Skeletal muscle satellite cell (primary cell): ENCODE data around the gene FZD2. TPM values are rescaled to one million over a fixed set of nuclear protein-coding genes. Genes with fewer than 3 reads are reported as not detected.
"Not testable (repeated sequence)": the region's sequence is repeated elsewhere in the genome, so short reads cannot be mapped to it uniquely, and the experiment has no call there.

Experiments
- H3K27me3 ChIP-seq: 2 replicates; pipeline ENCODE4 v1.7.0; 2013; ENCODE audit warnings: low read length; ENCODE audit not compliant: control insufficient read depth, insufficient read depth
- H3K36me3 ChIP-seq: 2 replicates; pipeline ENCODE4 v1.7.0; 2013; ENCODE audit warnings: mild to moderate bottlenecking, control low read depth, low read length; ENCODE audit not compliant: insufficient read depth
- H3K4me1 ChIP-seq: 2 replicates; pipeline ENCODE4 v1.7.0; 2013; ENCODE audit warnings: low read length; ENCODE audit not compliant: control insufficient read depth, insufficient read depth
- H3K4me2 ChIP-seq: 2 replicates; pipeline ENCODE4 v1.7.0; 2013; ENCODE audit warnings: mild to moderate bottlenecking, low read length
- H3K4me3 ChIP-seq: 2 replicates; pipeline ENCODE4 v1.7.0; 2013; ENCODE audit warnings: low read length
- H3K9ac ChIP-seq: 2 replicates; pipeline ENCODE4 v1.7.0; 2013; ENCODE audit warnings: mild to moderate bottlenecking, low read depth, low read length, moderate library complexity
- H3K9me3 ChIP-seq: replicated peaks from 2 replicates; pipeline ENCODE4 v1.7.0; 2013; ENCODE audit warnings: mild to moderate bottlenecking, control low read depth, low read length
- total RNA-seq: library from RNA; depleted of rRNA; stranded (reverse); fragments of >200 nt; gene quantifications from 2 replicates; pipeline ENCODE4 v1.2.3, GENCODE V29; 2012; rRNA removed

The FZD2 gene
- 1.3 and 3.9 TPM in 2 replicates for total RNA-seq

DNA sequence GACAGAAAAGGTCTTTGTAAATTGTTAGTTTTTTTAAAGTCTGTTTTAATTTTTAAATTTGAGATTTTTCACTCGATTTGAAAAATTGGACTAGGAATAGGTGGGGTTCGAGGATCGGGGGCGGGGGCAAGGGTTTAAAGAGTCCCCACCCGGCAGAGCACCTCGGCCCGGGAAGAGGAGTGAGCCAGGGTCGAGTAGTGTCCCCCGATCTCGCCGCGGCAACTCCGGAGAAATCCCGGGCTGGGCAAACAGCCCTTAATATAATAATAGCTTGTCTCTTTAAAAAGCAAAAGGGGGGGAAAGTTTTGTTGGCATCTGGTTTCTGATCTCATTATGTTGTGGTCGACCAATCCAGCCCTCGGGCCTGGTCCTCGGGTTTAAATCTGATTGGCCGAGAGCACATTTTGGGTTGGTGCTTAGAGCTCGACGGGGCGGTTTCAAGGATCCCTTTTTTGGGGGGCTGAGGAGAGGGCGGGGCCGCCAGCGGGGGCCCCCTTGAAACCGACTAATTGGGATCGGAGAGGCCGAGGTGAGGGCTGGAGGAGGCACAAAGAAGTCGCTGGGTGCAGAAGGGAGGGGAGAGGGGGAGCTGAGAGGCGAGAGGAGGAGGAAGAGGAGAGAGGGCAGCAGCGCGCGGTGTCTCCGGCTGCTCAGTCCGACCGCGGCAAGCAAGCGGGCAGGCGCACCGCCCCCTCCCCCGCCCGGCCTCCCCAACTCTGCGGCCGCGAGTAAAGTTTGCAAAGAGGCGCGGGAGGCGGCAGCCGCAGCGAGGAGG lies at the start of gene FZD2:
TSS of gene FZD2 (plus strand) at position 653 of the 775 bp plus-strand sequence. CDS start 205 bp downstream, outside the sequence.
- Histone ChIP-seq H3K36me3 (peaks cover 6% of the 10 kb centered on the region), H3K4me1 (peaks cover 37% of the 10 kb centered on the region), H3K4me2 (peak within 1 kb of the TSS; percentile 96), H3K4me3 (peak within 1 kb of the TSS; percentile 78), H3K9ac (peak within 1 kb of the TSS; percentile 91), H3K27me3 (no peaks in the 10 kb centered on the region), H3K9me3 (no peaks in the 10 kb centered on the region)

DNA sequence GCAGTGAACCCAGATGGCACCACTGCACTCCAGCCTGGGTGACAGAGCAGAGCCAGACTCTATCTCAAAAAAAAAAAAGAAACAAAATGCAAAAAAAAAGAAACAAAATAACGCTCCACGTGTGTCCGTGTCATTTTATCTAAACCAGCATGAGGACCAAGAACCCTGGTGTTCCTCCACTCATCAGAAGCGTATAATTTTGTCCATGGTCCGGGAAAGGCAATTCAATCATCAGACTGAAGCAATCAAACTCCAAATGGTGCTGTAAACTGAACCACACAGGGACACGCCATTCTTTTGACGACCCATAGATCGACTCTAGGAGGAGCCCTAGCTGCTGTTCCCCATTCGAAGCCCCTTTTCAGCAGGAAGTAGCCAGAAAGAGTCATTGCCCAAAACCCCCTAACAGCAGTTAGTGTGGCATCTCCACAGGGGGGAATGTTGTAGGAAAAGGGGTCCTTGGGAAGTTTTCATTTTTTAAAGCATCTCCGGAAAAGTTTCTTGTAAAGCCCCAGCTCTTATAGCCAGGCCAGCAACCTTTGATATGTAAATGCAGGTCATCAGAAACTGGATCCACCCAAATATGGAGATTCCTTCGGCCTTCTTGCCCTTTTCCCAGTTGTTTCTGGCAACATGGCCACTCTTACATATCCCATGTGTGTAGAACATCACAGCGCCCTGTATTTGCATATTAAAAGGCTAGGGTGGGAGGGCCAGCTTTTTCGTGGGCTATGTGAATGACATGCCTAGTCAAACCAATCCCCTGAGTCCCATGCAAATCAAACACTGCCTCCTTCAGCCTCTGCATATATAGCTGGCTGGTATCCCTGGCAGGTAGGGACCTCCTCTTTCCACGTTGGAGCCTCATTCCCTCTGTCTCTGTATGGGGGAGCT lies 45.8 kb upstream of the FZD2 start:
- not testable (repeated sequence) for H3K9me3 ChIP-seq, H3K4me3 ChIP-seq, H3K36me3 ChIP-seq, H3K9ac ChIP-seq, H3K27me3 ChIP-seq, H3K4me1 ChIP-seq
- peak overlapping the region; percentile 47 for H3K4me2 ChIP-seq

DNA sequence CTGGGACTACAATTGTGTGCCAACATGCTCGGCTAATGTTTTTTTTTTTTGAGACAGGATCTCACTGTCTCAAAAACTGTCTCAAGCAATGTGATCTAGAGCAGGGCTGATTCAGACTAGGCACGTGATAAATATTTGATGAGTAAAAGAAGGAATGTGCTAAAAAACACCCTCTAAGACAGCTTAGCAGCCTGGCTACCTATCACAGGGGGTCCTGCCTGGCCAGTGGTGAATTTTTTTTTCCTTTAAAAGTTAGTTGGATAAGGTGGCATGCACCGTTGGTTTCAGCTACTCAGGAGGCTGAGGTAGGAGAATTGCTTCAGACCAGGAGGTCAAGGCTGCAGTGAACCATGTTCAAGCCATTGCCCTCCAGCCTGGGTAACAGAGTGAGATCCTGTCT lies 39.3 kb upstream of the FZD2 start:
- H3K4me1 ChIP-seq: peaks cover 10% of the 10 kb centered on the region
- no peaks in the 10 kb centered on the region for H3K9me3 ChIP-seq
- peak overlapping the region; percentile 1 for H3K9ac ChIP-seq
- H3K4me3 ChIP-seq: peak overlapping the region; percentile 38
- H3K4me2 ChIP-seq: peak overlapping the region; percentile 45
- H3K27me3 ChIP-seq: no peaks in the 10 kb centered on the region
- H3K36me3 ChIP-seq: no peaks in the 10 kb centered on the region

DNA sequence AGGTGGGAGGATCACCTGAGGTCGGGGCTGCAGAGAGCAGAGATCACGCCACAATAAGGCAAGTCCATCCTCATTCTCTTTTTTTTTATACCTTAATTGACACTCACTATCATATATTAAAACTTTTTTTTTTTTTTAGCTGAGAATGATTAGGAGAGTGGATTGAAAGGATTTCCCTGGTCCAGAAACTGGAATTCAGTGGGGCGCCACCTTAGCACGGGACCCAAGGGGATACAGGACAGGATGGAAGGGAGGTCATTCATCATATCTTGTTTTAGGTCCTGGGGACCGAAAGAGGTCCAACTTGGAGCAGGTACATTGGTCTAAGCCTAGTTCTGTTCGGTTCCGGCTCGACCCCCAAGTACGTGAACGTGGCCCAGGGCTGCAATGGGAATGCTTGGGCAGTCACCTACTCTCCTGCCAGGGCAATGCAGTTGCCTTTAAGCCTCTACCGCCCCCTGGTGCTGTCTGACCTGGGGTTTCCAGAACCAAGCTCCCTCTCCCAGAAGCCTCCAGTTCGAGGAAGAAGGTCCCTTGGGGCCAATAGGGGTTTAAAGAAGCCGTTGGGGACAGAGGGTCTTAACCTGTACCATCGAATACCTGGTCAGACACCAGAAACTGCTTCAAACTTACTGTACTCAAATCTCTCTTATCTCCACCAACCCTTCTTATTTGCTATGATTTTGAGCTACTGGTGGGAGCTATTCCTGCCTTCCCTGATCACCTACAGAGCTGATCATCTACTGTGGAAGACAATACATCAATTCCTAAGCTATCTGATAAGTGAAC lies 34.2 kb upstream of the FZD2 start:
- Histone ChIP-seq H3K27me3 (no peaks in the 10 kb centered on the region), H3K9ac (no peak overlapping the region), H3K36me3 (no peaks in the 10 kb centered on the region), H3K9me3 (no peaks in the 10 kb centered on the region), H3K4me1 (peaks cover 3% of the 10 kb centered on the region), H3K4me2 (no peak overlapping the region), H3K4me3 (no peak overlapping the region)

DNA sequence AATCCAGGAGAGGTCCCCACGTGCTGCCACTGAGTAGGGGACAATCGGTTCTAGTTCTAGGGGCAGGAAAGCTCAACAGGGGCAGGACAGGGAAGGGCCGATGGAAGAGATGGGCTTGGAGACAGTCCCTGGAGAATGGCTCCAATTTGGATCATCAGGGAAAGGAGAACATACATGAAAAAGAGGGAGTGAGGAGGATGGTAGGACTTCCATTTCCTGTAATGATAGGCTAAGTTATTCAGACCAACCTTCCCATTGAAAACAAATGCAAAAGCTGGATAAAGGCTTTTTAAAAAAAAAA lies 33.7 kb upstream of the FZD2 start:
- H3K4me1 ChIP-seq: no peaks in the 10 kb centered on the region
- H3K36me3 ChIP-seq: no peaks in the 10 kb centered on the region
- H3K27me3 ChIP-seq: no peaks in the 10 kb centered on the region
- no peak overlapping the region for H3K4me3 ChIP-seq
- no peak overlapping the region for H3K4me2 ChIP-seq
- no peaks in the 10 kb centered on the region for H3K9me3 ChIP-seq
- no peak overlapping the region for H3K9ac ChIP-seq

DNA sequence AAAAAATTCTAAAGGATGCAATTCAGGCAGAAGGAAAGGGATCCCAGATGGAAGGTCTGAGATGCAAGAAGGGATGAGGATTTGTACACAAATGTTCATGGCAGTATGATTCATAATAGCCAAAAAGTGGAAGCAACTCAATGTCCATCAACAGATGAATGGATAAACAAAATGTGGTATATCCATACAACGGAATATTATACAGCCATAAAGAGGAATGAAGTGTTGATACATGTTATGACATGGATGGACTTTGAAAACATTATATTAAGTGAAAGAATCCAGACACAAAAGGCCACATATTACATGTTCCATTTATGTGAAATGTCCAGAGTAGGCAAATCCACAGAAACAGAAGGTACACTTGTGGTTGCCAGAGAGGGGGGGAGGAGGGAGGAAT lies 30.2 kb upstream of the FZD2 start:
- H3K27me3 ChIP-seq: peaks cover 3% of the 10 kb centered on the region
- no peaks in the 10 kb centered on the region for H3K36me3 ChIP-seq
- H3K9ac ChIP-seq: no peak overlapping the region
- H3K4me2 ChIP-seq: no peak overlapping the region
- H3K4me1 ChIP-seq: no peaks in the 10 kb centered on the region
- no peaks in the 10 kb centered on the region for H3K9me3 ChIP-seq
- H3K4me3 ChIP-seq: no peak overlapping the region

DNA sequence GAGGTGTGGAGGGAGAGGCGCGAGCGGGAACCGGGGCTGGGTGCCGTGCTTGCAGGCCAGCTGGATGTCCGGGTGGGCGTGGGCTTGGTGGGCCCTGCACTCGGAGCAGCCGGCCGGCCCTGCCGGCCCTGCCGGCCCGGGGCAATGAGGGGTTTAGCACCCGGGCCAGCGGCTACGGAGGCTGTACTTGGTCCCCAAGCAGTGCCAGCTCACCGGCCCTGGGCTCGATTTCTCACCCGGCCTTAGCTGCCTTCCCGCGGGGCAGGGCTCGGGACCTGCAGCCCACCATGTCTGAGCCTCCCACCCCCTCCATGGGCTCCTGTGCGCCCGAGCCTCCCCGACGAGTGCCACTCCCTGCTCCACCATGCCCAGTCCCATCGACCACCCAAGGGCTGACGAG lies 29.3 kb upstream of the FZD2 start:
- H3K36me3 ChIP-seq: no peaks in the 10 kb centered on the region
- H3K9me3 ChIP-seq: no peaks in the 10 kb centered on the region
- no peak overlapping the region for H3K9ac ChIP-seq
- H3K4me3 ChIP-seq: no peak overlapping the region
- no peak overlapping the region for H3K4me2 ChIP-seq
- no peaks in the 10 kb centered on the region for H3K4me1 ChIP-seq
- peaks cover 3% of the 10 kb centered on the region for H3K27me3 ChIP-seq

DNA sequence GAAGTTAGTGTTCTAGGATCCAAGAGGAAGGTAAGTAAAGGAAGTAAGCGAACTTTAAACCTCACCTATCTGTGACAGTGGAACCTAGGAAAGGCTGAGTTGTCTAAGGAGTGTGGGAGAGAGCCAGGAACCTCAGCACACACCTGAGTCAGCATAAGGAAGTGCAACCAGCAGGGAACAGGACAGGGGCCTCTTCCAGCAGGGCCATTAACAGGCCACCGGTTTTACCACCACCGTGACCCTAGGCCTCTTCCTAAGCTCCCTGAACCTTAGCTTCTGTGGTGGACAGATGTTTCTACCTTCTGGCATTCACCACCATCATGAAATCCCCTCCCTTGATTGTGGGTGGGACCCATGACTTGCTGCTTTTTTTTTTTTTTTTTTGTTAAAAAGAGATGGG lies 27.4 kb upstream of the FZD2 start:
- Histone ChIP-seq H3K9me3 (no peaks in the 10 kb centered on the region), H3K4me3 (no peak overlapping the region), H3K36me3 (no peaks in the 10 kb centered on the region), H3K9ac (no peak overlapping the region), H3K4me1 (peaks cover 6% of the 10 kb centered on the region), H3K4me2 (no peak overlapping the region), H3K27me3 (peaks cover 3% of the 10 kb centered on the region)

DNA sequence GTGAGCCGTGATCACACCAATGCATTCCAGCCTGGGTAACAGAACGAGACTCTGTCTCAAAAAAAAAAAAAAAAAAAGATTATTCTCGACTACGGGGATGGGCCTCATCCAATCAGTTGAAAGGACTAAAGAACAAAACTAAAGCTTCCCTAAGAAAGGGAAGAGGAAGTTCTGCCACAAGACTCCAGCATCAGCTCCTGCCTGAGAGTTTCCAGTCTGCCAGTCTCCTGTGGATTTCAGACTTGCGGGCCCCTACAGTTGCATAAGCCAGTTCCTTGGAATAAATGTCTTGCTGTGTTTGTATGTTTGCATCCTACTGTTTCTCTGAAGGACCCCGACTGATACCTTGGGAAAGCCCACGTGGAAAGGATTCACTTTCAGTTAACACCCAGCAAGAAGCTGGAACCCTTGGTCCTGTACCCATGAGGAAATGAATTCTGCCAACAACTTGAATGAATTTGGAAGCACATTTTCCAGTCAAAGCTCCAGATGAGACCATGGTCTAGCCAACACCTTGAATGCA lies 26.3 kb upstream of the FZD2 start:
- no peak overlapping the region for H3K9ac ChIP-seq
- peaks cover 7% of the 10 kb centered on the region for H3K4me1 ChIP-seq
- no peaks in the 10 kb centered on the region for H3K36me3 ChIP-seq
- H3K4me2 ChIP-seq: no peak overlapping the region
- peaks cover 3% of the 10 kb centered on the region for H3K27me3 ChIP-seq
- no peaks in the 10 kb centered on the region for H3K9me3 ChIP-seq
- H3K4me3 ChIP-seq: no peak overlapping the region

DNA sequence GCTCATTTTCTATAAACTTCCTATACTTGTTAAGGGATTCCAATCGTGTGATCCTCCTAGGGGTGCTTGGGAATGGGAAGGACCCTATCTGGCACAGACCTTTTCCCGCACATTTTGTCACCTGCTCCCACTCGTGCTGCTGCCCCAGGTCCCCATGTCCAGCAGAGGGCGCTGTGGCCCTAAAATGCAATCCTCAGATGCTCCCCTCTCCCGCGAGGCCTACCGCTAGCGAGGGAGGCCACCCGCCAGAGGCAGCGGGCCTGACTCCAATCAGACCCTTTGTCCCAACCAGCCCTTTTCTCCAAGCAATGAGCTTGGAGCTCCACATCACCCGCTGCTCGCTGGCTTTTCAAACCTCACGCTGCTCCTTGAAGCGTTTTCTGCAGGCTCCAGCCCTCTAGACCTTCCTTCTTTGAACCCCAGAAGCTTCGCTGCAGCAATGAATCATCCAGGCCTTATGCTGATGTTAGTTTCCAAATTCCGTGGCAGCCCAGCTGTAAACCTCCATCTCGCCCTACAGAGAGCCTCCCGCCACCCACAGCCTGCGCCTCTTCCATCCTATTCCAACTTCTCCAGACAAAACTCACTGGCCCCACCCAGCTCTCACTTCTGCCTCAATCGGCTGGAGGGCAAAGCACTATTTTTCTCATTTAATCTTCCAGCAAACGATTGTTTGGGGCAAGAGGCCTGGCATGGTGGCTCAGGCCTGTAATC lies 23.6 kb upstream of the FZD2 start:
- Histone ChIP-seq H3K27me3 (peaks cover 3% of the 10 kb centered on the region), H3K9me3 (no peaks in the 10 kb centered on the region), H3K9ac (peak overlapping the region; percentile 52), H3K4me1 (peaks cover 16% of the 10 kb centered on the region), H3K4me2 (peak overlapping the region; percentile 66), H3K4me3 (peak overlapping the region; percentile 33), H3K36me3 (no peaks in the 10 kb centered on the region)
